ENCODE measurements around the gene STARD3NL.
"Not testable (repeated sequence)": the region's sequence is repeated elsewhere in the genome, so short reads cannot be mapped to it uniquely, and the experiment has no call there.

STARD3NL gene

DNA sequence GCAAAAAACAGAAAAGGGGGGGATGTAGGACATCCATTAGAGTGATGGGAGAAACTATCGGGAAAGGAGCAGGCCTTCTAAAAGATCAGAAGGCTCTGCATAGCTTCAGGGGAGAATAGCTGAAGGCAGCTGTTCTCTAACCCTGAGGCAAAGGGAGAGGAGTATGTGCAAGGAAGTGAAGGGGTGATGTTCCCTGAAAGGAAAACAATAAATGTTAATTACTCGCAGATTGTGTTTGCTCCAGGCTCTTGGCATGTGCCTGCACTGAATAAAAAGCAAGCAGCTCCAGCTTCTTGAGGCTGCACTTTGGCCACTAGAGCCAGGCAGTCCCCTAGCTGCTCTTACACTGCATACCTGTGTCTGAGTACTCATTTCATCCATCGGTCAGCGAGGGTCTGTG lies 14.4 kb upstream of the STARD3NL start:
- Histone ChIP-seq H3K4me1 (no peaks in the 10 kb centered on the region), H3K36me3 (no peaks in the 10 kb centered on the region), H3K4me3 (ENCODE audit: low read depth, low read length) (no peak overlapping the region), H3K27me3 (peaks cover 24% of the 10 kb centered on the region), H3K9me3 (no peaks in the 10 kb centered on the region)
- DNase-seq, result no peak
- TF ChIP-seq, protein P1, sequence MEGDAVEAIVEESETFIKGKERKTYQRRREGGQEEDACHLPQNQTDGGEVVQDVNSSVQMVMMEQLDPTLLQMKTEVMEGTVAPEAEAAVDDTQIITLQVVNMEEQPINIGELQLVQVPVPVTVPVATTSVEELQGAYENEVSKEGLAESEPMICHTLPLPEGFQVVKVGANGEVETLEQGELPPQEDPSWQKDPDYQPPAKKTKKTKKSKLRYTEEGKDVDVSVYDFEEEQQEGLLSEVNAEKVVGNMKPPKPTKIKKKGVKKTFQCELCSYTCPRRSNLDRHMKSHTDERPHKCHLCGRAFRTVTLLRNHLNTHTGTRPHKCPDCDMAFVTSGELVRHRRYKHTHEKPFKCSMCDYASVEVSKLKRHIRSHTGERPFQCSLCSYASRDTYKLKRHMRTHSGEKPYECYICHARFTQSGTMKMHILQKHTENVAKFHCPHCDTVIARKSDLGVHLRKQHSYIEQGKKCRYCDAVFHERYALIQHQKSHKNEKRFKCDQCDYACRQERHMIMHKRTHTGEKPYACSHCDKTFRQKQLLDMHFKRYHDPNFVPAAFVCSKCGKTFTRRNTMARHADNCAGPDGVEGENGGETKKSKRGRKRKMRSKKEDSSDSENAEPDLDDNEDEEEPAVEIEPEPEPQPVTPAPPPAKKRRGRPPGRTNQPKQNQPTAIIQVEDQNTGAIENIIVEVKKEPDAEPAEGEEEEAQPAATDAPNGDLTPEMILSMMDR (IDR thresholded peaks at IDR 0.05; ENCODE audit: low read depth, low read length), result no peak

DNA sequence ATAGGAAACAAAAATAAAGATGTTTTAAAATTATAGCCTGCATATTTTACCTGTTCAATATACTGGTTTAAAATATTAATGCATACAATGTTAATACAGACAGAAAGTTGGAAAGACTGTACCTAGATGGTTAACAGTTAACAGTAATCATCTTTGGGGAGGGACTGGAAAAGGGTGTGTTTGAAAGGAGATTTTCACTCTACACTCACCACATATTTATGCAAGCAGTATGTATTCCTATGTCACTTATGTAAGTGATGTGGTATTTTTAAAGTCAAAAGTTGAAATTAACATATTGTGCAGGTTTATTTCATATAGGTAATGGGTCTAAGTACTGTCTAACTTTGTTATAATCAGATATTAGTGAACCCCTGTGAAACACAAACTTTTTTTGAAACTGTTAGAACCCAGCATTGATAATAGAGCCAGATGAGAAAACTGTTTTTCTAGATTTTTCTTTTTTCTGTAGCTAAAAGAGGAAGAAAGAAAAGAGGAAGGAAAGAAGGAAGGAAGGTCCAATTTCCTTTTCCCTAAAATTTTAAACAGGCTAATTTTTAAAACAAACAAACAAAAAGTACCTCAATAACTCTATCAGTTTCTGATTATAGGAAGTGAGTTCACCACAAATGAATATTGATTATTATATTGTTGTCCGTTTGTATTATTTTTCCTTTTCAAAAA lies 9.0 kb upstream of the STARD3NL start:
- no peak for DNase-seq
- no peak overlapping the region for H3K4me3 ChIP-seq (ENCODE audit: low read depth, low read length)
- no peaks in the 10 kb centered on the region for H3K9me3 ChIP-seq
- H3K4me1 ChIP-seq, result no peaks in the 10 kb centered on the region
- no peaks in the 10 kb centered on the region for H3K36me3 ChIP-seq
- TF ChIP-seq, protein P1 (IDR thresholded peaks at IDR 0.05; ENCODE audit: low read depth, low read length), result no peak
- peaks cover 54% of the 10 kb centered on the region for H3K27me3 ChIP-seq

DNA sequence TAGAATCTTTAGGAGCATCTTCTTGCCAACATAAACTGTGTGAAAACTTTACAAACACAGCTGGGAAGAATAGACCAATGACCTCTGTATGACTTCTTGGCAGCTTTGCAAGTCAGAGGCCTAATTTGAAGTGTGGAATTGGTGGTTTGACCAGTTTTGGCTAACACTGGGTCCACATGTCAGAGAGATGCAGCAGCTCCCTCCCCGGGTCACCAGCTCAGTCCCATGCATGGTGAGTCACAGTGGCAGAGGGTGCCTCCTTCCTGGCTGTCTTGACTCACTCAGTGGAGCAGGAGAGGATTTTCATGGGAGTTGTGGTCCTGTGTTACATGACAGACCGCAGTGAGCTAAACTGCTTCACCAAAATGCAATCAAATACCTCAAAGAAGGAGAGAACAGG lies 8.2 kb upstream of the STARD3NL start:
- H3K4me1 ChIP-seq, result no peaks in the 10 kb centered on the region
- H3K9me3 ChIP-seq, result no peaks in the 10 kb centered on the region
- TF ChIP-seq, protein P1 (IDR thresholded peaks at IDR 0.05; ENCODE audit: low read depth, low read length), result no peak
- H3K4me3 ChIP-seq (ENCODE audit: low read depth, low read length), result no peak overlapping the region
- no peak for DNase-seq
- no peaks in the 10 kb centered on the region for H3K36me3 ChIP-seq
- H3K27me3 ChIP-seq, result peaks cover 54% of the 10 kb centered on the region

DNA sequence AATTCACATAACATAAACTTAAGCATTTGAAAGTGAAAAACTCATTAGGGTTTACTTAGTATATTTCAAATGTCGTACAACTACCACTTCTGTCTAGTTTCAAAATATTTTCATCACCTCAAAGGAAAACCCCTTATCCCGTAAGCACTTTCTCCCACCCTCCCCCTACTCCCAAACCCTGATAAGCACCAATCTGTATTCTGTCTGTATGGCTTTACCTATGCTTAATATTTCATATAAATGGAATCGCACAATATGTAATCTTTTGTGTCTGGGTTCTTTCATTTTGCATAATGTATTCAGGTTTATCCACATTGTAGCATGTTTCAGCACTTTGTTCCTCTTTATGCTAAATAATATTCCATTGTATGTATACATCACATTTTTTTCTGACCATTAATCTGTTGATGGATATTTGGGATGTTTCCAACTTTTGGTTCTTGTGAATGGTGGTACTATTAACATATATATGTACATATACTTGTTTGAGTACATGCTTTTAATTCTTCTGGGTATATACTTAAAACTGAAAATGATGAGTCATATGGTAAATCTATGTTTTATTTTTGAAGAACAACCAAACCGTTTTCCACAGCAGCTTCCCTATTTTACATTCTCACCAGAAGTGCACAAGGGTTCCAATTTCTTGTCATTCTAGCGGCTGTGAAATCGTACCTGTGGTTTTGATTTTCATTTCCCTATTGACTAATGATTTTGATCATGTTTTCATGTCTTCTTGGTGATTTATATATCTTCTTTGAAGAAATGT lies 6.2 kb upstream of the STARD3NL start:
- H3K27me3 ChIP-seq, result peaks cover 46% of the 10 kb centered on the region
- H3K4me3 ChIP-seq (ENCODE audit: low read depth, low read length), result no peak overlapping the region
- H3K4me1 ChIP-seq, result no peaks in the 10 kb centered on the region
- no peak for DNase-seq
- TF ChIP-seq, protein P1 (IDR thresholded peaks at IDR 0.05; ENCODE audit: low read depth, low read length), result no peak
- H3K36me3 ChIP-seq, result no peaks in the 10 kb centered on the region
- H3K9me3 ChIP-seq, result no peaks in the 10 kb centered on the region

DNA sequence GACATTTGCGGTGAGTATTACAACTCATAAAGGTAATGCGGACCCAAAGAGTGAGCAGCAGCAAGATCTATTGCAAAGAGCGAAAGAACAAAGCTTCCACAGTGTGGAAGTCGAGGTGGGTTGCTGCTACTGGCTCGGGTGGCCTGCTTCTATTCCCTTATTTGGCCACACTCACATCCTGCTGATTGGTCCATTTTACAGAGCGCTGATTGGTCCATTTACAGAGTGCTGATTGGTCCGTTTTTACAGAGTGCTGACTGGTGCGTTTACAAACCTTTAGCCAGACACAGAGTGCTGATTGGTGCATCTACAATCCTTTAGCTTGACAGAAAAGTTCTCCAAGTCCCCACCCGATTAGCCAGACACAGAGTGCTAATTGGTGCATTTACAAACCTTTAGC lies 2.5 kb upstream of the STARD3NL start:
- DNase-seq; H3K4me1 ChIP-seq; H3K9me3 ChIP-seq; H3K36me3 ChIP-seq; H3K4me3 ChIP-seq (ENCODE audit: low read depth, low read length): not testable (repeated sequence)
- peaks cover 23% of the 10 kb centered on the region for H3K27me3 ChIP-seq

DNA sequence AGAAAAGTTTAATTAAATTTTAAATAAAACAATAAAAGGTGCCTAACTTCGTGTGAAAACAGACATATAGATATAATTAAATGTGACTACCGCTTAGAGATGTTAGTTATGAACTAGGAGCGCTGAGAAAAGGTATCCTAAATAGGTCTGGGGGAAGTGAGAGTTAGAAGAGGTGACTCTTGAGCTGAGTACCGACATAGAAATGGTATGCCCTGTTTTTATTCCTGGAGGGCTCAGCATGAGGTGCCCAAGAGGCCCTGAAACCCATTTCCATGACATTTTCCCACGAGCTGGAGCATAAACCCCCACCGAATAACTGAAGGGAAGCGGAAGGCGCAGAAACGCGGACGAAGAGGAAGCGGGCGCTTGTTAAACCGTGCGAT lies 433 bp upstream of the STARD3NL start:
- H3K4me3 ChIP-seq (ENCODE audit: low read depth, low read length), result peak overlapping the region; percentile 82
- H3K9me3 ChIP-seq, result no peaks in the 10 kb centered on the region
- H3K27me3 ChIP-seq, result peaks cover 7% of the 10 kb centered on the region
- no peaks in the 10 kb centered on the region for H3K4me1 ChIP-seq
- H3K36me3 ChIP-seq, result no peaks in the 10 kb centered on the region
- DNase-seq, result no peak
- TF ChIP-seq, protein P1 (IDR thresholded peaks at IDR 0.05; ENCODE audit: low read depth, low read length), result no peak
